Endometrial microvascular endothelial cells (primary cell): ENCODE results near the gene INPP4A. TPM values are rescaled to one million over a fixed set of nuclear protein-coding genes. Genes with fewer than 3 reads are reported as not detected.

Experiments used
- in situ Hi-C: cut with HindIII; loops from 2 replicates; pipeline ENCODE4 v1.10.0; 2017; ENCODE audit warnings: low sequenced_read_pairs, low pct_unique_long_range_greater_than_20kb; ENCODE audit errors: inconsistent ontology term
- total RNA-seq: library from RNA; depleted of rRNA; stranded (reverse); fragments of >200 nt; gene quantifications from one replicate; pipeline ENCODE4 v1.2.3, GENCODE V29; 2015; ENCODE audit errors: inconsistent ontology term

The INPP4A gene
- total RNA-seq, 1 donor from 2014 or later, result 25.3 TPM

GRCh38 chr2:98471402-98472131 is 26.9 kb downstream of the INPP4A start:
- in situ Hi-C loops, result no loop called here

GRCh38 chr2:98472132-98472650 is 27.5 kb downstream of the INPP4A start:
- in situ Hi-C loops, result no loop called here

GRCh38 chr2:98472961-98473746 is 28.5 kb downstream of the INPP4A start:
- in situ Hi-C loops, result no loop called here

- in situ Hi-C loops, result no loop called here
These were observed 29.5 kb downstream of the INPP4A start for GRCh38 chr2:98473995-98474780.

- in situ Hi-C loops, result no loop called here
These were observed 30.4 kb downstream of the INPP4A start for GRCh38 chr2:98474979-98475632.

- in situ Hi-C loops, result no loop called here
These were observed 31.7 kb downstream of the INPP4A start for GRCh38 chr2:98476192-98476868.

- in situ Hi-C loops, result no loop called here
These were observed 32.4 kb downstream of the INPP4A start for GRCh38 chr2:98477036-98477435.

- in situ Hi-C loops, result no loop called here
These were observed 32.8 kb downstream of the INPP4A start for GRCh38 chr2:98477506-98477905.

GRCh38 chr2:98478088-98478551 is 33.5 kb downstream of the INPP4A start:
- in situ Hi-C loops, result no loop called here

GRCh38 chr2:98478907-98479306 is 34.2 kb downstream of the INPP4A start:
- in situ Hi-C loops, result no loop called here

- in situ Hi-C loops, result no loop called here
These were observed 34.7 kb downstream of the INPP4A start for GRCh38 chr2:98479371-98479770.

- in situ Hi-C loops, result no loop called here
These were observed 35.4 kb downstream of the INPP4A start for GRCh38 chr2:98479959-98480524.

GRCh38 chr2:98480598-98480997 is 35.9 kb downstream of the INPP4A start:
- in situ Hi-C loops, result no loop called here

GRCh38 chr2:98482362-98482761 is 37.7 kb downstream of the INPP4A start:
- in situ Hi-C loops, result no loop called here

GRCh38 chr2:98483257-98483861 is 38.7 kb downstream of the INPP4A start:
- in situ Hi-C loops, result no loop called here

- in situ Hi-C loops, result no loop called here
These were observed 39.5 kb downstream of the INPP4A start for GRCh38 chr2:98484121-98484557.

- in situ Hi-C loops, result no loop called here
These were observed 40.2 kb downstream of the INPP4A start for GRCh38 chr2:98484652-98485452.
